GM12878 (cell line): ENCODE measurements around the gene LPCAT3. TPM values are rescaled to one million over a fixed set of nuclear protein-coding genes. Genes with fewer than 3 reads are reported as not detected.

Source experiments
- ATAC-seq: fragments of 200-7000 bp; cut with Tn5 transposase; 3 replicates; pipeline ENCODE4 v1.9.1; 2020; ENCODE audit warnings: mild to moderate bottlenecking, moderate library complexity
- BruUV-seq: library from RNA; stranded (reverse); fragments of 400-500 nt; replicated peaks from 2 replicates; lab custom pipeline; 2021; lab: Mats Ljungman, UMichigan
- CTCF ChIA-PET: fragments of 300-600 bp; sonication (Branson Sonifier 250); formaldehyde crosslinking; extraction: SDS; loops from one replicate; lab custom pipeline; 2021; ENCODE audit warnings: inconsistent platforms; lab: Yijun Ruan, JAX
- POLR2A ChIA-PET: fragments of 350-600 bp; formaldehyde crosslinking; extraction: SDS; loops from one replicate; lab custom pipeline; 2021; ENCODE audit warnings: inconsistent platforms; lab: Charles Lee
- RAD21 ChIA-PET: fragments of 300-600 bp; sonication (Branson Sonifier 250); formaldehyde crosslinking; loops from one replicate; lab custom pipeline; 2023; ENCODE audit warnings: antibody characterized with exemption; ENCODE audit not compliant: unreplicated experiment; lab: Charles Lee
- SMC1A ChIA-PET: fragments of 300-600 bp; sonication (Branson Sonifier 250); formaldehyde crosslinking; loops from one replicate; lab custom pipeline; 2023; ENCODE audit not compliant: unreplicated experiment, uncharacterized antibody; lab: Charles Lee
- DNase-seq: peaks from one replicate; pipeline ENCODE4 v3.0.0-alpha.2; 2011; ENCODE audit warnings: low read depth, low spot score
- FAIRE-seq: peaks from 3 replicates; lab custom pipeline; 2011; peaks lifted over from hg19 to GRCh38; lab: Jason Lieb, UNC
- H2AFZ ChIP-seq: 2 replicates; pipeline ENCODE4 v1.6.0; 2011; ENCODE audit warnings: low read depth, low read length, control low read depth; ENCODE audit not compliant: control insufficient read depth
- H3K27ac ChIP-seq: 2 replicates; pipeline ENCODE4 v1.5.1; 2011; ENCODE audit warnings: control low read depth; ENCODE audit not compliant: control insufficient read depth, insufficient read depth
- H3K27me3 ChIP-seq, 2 experiments: replicated peaks in 1 of 2; 2 replicates each; pipeline versions ENCODE4 v1.6.0 to v1.6.1; 2011; ENCODE audit warnings: low read length in 1 of 2; ENCODE audit not compliant: control insufficient read depth in 2 of 2, insufficient read depth in 2 of 2
- H3K36me3 ChIP-seq, 2 experiments: 2 replicates each; pipeline ENCODE4 v1.5.1; 2011; ENCODE audit warnings: low read length in 1 of 2; ENCODE audit not compliant: control insufficient read depth in 2 of 2, insufficient read depth in 2 of 2
- H3K4me1 ChIP-seq: 2 replicates; pipeline ENCODE4 v1.6.1; 2011; ENCODE audit warnings: mild to moderate bottlenecking, low read length, moderate library complexity, mixed read lengths; ENCODE audit not compliant: control insufficient read depth, insufficient read depth
- H3K4me2 ChIP-seq: 2 replicates; pipeline ENCODE4 v1.6.0; 2011; ENCODE audit warnings: control low read depth; ENCODE audit not compliant: control insufficient read depth, insufficient read depth
- H3K4me3 ChIP-seq: fragments of 200-600 bp; sonication (generic); 2 replicates; pipeline ENCODE4 v1.5.1; 2016
- H3K79me2 ChIP-seq: 2 replicates; pipeline ENCODE4 v1.6.0; 2011; ENCODE audit warnings: low read length; ENCODE audit not compliant: control insufficient read depth, insufficient read depth
- H3K9ac ChIP-seq: 2 replicates; pipeline ENCODE4 v1.8.0; 2011; ENCODE audit warnings: low read length, control low read depth, mixed read lengths; ENCODE audit not compliant: control insufficient read depth, insufficient read depth
- H3K9me3 ChIP-seq: replicated peaks from 3 replicates; pipeline ENCODE4 v1.5.1; 2011; ENCODE audit warnings: mild to moderate bottlenecking, low read length; ENCODE audit not compliant: control insufficient read depth, insufficient read depth
- H4K20me1 ChIP-seq: 2 replicates; pipeline ENCODE4 v1.6.0; 2011; ENCODE audit not compliant: control insufficient read depth, insufficient read depth
- BHLHE40 ChIP-seq, 2 experiments: fragments of 450-650 bp in 1 of 2; IDR thresholded peaks; 2 replicates each; pipeline ENCODE4 v1.6.1; 2011 to 2017; ENCODE audit warnings: low read depth in 2 of 2, borderline replicate concordance in 1 of 2, improper control_type of control experiment in 1 of 2, low read length in 1 of 2, mild to moderate bottlenecking in 1 of 2
- BMI1 ChIP-seq: fragments of 450-650 bp; IDR thresholded peaks from 2 replicates; pipeline ENCODE4 v1.6.1; 2016; ENCODE audit warnings: mild to moderate bottlenecking, moderate library complexity, borderline replicate concordance
- CREB1 ChIP-seq: IDR thresholded peaks from 2 replicates; pipeline ENCODE4 v1.6.1; 2012; ENCODE audit warnings: low read depth, mild to moderate bottlenecking, inconsistent platforms
- ETV6 ChIP-seq, 2 experiments: fragments of 450-650 bp in 1 of 2; IDR thresholded peaks in 1 of 2; conservative IDR thresholded peaks in 1 of 2; 2 replicates each; pipeline ENCODE4 v1.6.1; 2014; ENCODE audit warnings: antibody characterized with exemption in 1 of 2, borderline replicate concordance in 1 of 2, low read depth in 1 of 2, mild to moderate bottlenecking in 1 of 2, moderate library complexity in 1 of 2
- FOS ChIP-seq: IDR thresholded peaks from 3 replicates; pipeline ENCODE4 v1.6.1; 2011; ENCODE audit warnings: borderline replicate concordance; ENCODE audit not compliant: insufficient read length; ENCODE audit errors: extremely low read depth
- IKZF1 ChIP-seq: fragments of 450-650 bp; conservative IDR thresholded peaks from 2 replicates; pipeline ENCODE4 v1.6.1; 2017; ENCODE audit warnings: antibody characterized with exemption, mild to moderate bottlenecking
- RFX5 ChIP-seq: IDR thresholded peaks from 2 replicates; pipeline ENCODE4 v1.6.1; 2011; ENCODE audit warnings: low read depth, low read length, improper control_type of control experiment
- SIN3A ChIP-seq: IDR thresholded peaks from 2 replicates; pipeline ENCODE4 v1.6.1; 2012; ENCODE audit warnings: low read depth, low read length, improper control_type of control experiment
- SMAD5 ChIP-seq: IDR thresholded peaks from 2 replicates; pipeline ENCODE4 v1.6.1; 2016; ENCODE audit warnings: antibody characterized with exemption, low read depth
- SREBF2 ChIP-seq: IDR thresholded peaks from 2 replicates; pipeline ENCODE4 v1.6.1; 2012; ENCODE audit warnings: mild to moderate bottlenecking, low read length
- STAT3 ChIP-seq: IDR thresholded peaks from 2 replicates; pipeline ENCODE4 v1.6.1; 2011; ENCODE audit warnings: low read depth, low read length, improper control_type of control experiment
- ZZZ3 ChIP-seq: IDR thresholded peaks from 2 replicates; pipeline ENCODE4 v1.6.1; 2011; ENCODE audit warnings: low read depth; ENCODE audit not compliant: control insufficient read depth, insufficient read length
- WGBS: methylation state at CpG from one replicate; pipeline ENCODE4 v1.1.6; 2016; ENCODE audit warnings: low lambda C conversion rate; ENCODE audit not compliant: insufficient replicate concordance, insufficient coverage; ENCODE audit errors: missing lambda C conversion rate; 5-methylcytosine and 5-hydroxymethylcytosine counted together
- in situ Hi-C: fragments of 300-500 bp; cut with MboI; formaldehyde crosslinking; loops from 9 replicates; pipeline ENCODE4 v1.14.3; 2018; ENCODE audit warnings: mixed read lengths
- intact Hi-C: fragments of 100-400 bp; cut with micrococcal nuclease; formaldehyde crosslinking; loops from one replicate; pipeline ENCODE4 v1.14.2; 2022; ENCODE audit not compliant: unreplicated experiment
- polyA plus RNA-seq, 11 experiments: library from polyadenylated mRNA; depleted of rRNA in 4 of 11; unstranded in 6 of 11; stranded (reverse) in 5 of 11; fragments of >200 nt; fragmentation: Nextera tagmentation in 4 of 11; fragmentation: Illumina TruSeq in 1 of 11; extraction: Ambion mirVana in 4 of 11; extraction: Trizol in 1 of 11; gene quantifications; 1 replicate in 1 of 11; 2 replicates in 10 of 11; pipeline versions ENCODE4 v1.2.1 to v1.2.3, GENCODE V29; 2011 to 2016; ENCODE audit warnings: inconsistent platforms in 2 of 11, missing spikeins in 2 of 11, low read depth in 1 of 11
- total RNA-seq, 4 experiments: library from RNA; depleted of rRNA in 3 of 4; stranded (reverse); fragments of >200 nt in 3 of 4; fragmentation: Illumina TruSeq in 1 of 4; extraction: Trizol in 1 of 4; gene quantifications; 2 replicates each; pipeline versions ENCODE4 v1.2.1 to v1.2.3, GENCODE V29; 2013 to 2021
- TF ChIP-seq, protein P1 (sequence below): fragments of 450-650 bp; IDR thresholded peaks from 2 replicates; pipeline ENCODE4 v1.6.1; 2017; ENCODE audit warnings: mild to moderate bottlenecking, low read depth, inconsistent platforms; ENCODE audit not compliant: poor library complexity, severe bottlenecking
- TF ChIP-seq, protein P2 (sequence below): fragments of 450-650 bp; IDR thresholded peaks from 2 replicates; pipeline ENCODE4 v1.6.1; 2018; ENCODE audit warnings: borderline replicate concordance, mild to moderate bottlenecking; ENCODE audit not compliant: partially characterized antibody
- TF ChIP-seq, protein P3 (sequence below): IDR thresholded peaks from 2 replicates; pipeline ENCODE4 v1.6.1; 2011; ENCODE audit warnings: low read depth, mild to moderate bottlenecking, low read length, moderate library complexity, borderline replicate concordance; ENCODE audit errors: extremely low read depth
- TF ChIP-seq, protein P4 (sequence below): IDR thresholded peaks from 2 replicates; pipeline ENCODE4 v1.6.1; 2011; ENCODE audit warnings: borderline replicate concordance, low read depth, mild to moderate bottlenecking, moderate library complexity, mixed read lengths, low read length; ENCODE audit not compliant: insufficient read depth; ENCODE audit errors: extremely low read length

LPCAT3 gene
- total and polyA plus RNA-seq, 10 of the 15 experiments (the other 5 are each of a cell fraction or from before 2014, with no cell fraction given) = 2.6 to 48.3 (median 23.0) TPM

DNA sequence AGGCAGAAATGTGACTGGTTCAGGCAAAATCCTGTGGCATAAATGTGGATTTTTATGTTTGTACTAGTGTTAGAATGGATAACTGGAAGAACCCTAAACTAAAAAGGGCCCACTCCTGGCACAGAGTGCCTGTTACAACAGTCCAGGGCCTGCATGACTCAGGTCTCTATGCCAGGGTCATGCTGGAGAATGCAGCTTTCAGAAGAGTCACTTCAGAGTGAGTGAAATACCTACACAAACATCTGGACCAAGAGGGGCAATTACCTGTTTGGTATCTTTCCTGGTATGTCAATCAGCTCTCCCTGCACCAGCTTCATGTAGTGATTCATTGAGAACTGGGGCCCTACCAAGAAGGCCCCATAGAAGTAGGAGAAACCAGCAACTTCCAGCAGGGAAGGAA lies 37.5 kb downstream of the LPCAT3 start (continued):
- TF ChIP-seq ZZZ3 (no peak), RFX5 (no peak), SIN3A (no peak), ETV6 (conservative IDR thresholded peaks at IDR 0.05 in 1 of 2, IDR thresholded peaks at IDR 0.05 in 1 of 2; ENCODE audit: borderline replicate concordance in 1 of 2, low read depth in 1 of 2) (no peak), FOS (no peak)
- TF ChIP-seq, protein P1, sequence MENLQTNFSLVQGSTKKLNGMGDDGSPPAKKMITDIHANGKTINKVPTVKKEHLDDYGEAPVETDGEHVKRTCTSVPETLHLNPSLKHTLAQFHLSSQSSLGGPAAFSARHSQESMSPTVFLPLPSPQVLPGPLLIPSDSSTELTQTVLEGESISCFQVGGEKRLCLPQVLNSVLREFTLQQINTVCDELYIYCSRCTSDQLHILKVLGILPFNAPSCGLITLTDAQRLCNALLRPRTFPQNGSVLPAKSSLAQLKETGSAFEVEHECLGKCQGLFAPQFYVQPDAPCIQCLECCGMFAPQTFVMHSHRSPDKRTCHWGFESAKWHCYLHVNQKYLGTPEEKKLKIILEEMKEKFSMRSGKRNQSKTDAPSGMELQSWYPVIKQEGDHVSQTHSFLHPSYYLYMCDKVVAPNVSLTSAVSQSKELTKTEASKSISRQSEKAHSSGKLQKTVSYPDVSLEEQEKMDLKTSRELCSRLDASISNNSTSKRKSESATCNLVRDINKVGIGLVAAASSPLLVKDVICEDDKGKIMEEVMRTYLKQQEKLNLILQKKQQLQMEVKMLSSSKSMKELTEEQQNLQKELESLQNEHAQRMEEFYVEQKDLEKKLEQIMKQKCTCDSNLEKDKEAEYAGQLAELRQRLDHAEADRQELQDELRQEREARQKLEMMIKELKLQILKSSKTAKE = no peak
- TF ChIP-seq, all 136 proteins: peak for 0

DNA sequence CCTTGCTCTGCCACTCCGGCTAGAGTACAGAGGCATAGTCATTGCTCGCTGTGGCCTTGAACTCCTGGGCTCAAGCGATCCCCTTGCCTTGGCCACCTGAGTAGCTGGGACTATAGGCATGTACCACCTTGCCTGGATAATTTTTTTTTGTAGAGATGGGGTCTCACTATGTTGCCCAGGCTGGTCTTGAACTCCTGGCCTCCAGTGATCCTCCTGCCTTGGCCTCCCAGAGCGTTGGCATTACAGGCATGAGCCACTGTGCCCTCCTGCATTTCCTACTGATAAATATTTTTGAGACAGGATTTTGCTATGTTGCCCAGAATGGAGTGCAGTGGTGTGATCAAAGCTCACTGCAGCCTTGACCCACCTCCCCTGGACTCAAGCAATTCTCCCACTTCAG lies 38.2 kb downstream of the LPCAT3 start:
- RAD21 ChIA-PET = no interaction called here
- H3K36me3 ChIP-seq = peaks cover 23 to 41% of the 10 kb centered on the region in 2 experiments
- H2AFZ ChIP-seq = no peak overlapping the region
- FAIRE-seq = no peak
- WGBS = 96% methylated on average over 4 of the region's 4 CpGs
- in situ Hi-C loops (no loop called here), intact Hi-C loops (no loop called here)
- no peak overlapping the region for H3K27ac ChIP-seq
- POLR2A ChIA-PET = no interaction called here
- H3K79me2 ChIP-seq = no peaks in the 10 kb centered on the region
- BruUV-seq = no TSS peak
- peaks cover 7% of the 10 kb centered on the region for H3K4me1 ChIP-seq
- SMC1A ChIA-PET = no interaction called here
- DNase-seq = no peak
- H3K4me3 ChIP-seq = no peak overlapping the region
- H3K27me3 ChIP-seq = no peaks in the 10 kb centered on the region
- H4K20me1 ChIP-seq = no peaks in the 10 kb centered on the region
- H3K9me3 ChIP-seq = no peaks in the 10 kb centered on the region
- H3K9ac ChIP-seq = no peak overlapping the region
- CTCF ChIA-PET = no interaction called here
- no peak overlapping the region for H3K4me2 ChIP-seq
- no peak for ATAC-seq
- no peak for TF ChIP-seq STAT3
- TF ChIP-seq, protein P2, sequence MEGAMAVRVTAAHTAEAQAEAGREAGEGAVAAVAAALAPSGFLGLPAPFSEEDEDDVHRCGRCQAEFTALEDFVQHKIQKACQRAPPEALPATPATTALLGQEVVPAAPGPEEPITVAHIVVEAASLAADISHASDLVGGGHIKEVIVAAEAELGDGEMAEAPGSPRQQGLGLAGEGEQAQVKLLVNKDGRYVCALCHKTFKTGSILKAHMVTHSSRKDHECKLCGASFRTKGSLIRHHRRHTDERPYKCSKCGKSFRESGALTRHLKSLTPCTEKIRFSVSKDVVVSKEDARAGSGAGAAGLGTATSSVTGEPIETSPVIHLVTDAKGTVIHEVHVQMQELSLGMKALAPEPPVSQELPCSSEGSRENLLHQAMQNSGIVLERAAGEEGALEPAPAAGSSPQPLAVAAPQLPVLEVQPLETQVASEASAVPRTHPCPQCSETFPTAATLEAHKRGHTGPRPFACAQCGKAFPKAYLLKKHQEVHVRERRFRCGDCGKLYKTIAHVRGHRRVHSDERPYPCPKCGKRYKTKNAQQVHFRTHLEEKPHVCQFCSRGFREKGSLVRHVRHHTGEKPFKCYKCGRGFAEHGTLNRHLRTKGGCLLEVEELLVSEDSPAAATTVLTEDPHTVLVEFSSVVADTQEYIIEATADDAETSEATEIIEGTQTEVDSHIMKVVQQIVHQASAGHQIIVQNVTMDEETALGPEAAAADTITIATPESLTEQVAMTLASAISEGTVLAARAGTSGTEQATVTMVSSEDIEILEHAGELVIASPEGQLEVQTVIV = no peak
- no peak for TF ChIP-seq BMI1
- no peak for TF ChIP-seq BHLHE40 (IDR thresholded peaks at IDR 0.05; ENCODE audit: borderline replicate concordance in 1 of 2, low read depth in 2 of 2, low read length in 1 of 2)
- no peak for TF ChIP-seq CREB1
- TF ChIP-seq IKZF1 = no peak
- TF ChIP-seq, protein P3, sequence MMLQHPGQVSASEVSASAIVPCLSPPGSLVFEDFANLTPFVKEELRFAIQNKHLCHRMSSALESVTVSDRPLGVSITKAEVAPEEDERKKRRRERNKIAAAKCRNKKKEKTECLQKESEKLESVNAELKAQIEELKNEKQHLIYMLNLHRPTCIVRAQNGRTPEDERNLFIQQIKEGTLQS = no peak
- TF ChIP-seq SMAD5 = no peak
- TF ChIP-seq, protein P4, sequence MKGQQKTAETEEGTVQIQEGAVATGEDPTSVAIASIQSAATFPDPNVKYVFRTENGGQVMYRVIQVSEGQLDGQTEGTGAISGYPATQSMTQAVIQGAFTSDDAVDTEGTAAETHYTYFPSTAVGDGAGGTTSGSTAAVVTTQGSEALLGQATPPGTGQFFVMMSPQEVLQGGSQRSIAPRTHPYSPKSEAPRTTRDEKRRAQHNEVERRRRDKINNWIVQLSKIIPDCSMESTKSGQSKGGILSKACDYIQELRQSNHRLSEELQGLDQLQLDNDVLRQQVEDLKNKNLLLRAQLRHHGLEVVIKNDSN = no peak
- TF ChIP-seq SREBF2 = no peak
